HG02610 (cell line): ENCODE data around the gene NOP53.
"Not testable (repeated sequence)": the region's sequence is repeated elsewhere in the genome, so short reads cannot be mapped to it uniquely, and the experiment has no call there.

Experiments used
- ATAC-seq: cut with Tn5 transposase; IDR thresholded peaks from one replicate; pipeline ENCODE4 v1.9.1; 2021; ENCODE audit warnings: mild to moderate bottlenecking, moderate library complexity; ENCODE audit not compliant: unreplicated experiment

Gene NOP53

DNA sequence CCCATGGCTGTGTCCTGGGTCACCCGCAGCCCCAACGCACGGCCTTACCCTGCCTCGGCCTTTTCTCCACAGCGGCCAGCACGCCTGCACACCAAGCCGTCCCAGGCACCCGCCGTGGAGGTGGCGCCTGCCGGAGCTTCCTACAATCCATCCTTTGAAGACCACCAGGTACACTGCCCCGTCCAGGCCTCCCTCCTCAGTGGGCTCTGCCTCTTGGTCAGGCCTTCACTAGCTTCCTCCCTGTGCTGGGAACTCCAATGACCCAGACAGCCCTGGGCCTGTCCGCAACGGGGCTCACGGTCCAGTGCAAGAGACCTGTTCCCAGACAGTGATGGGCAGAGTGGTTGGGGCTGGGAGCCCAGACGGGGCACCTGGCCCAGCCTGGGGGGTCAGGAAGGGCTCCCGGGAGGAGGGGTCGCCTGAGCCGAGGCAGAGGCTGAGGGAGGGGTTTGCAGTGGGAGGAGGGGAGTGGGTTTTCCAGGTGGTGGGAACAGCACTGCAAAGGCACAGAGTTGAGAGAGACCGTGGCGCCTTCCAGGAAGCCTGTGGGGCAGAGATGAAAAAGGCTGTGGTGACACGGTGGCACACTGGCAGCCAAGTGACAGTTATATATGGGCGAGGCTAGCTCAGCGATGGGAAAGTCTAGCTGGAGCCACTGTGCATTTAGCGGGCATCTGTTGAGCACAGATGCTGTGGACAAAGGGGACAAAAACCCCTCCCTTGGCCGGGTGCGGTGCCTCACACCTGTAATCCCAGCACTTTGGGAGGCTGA is 7.3 kb downstream of the NOP53 start:
- ATAC-seq: no peak

DNA sequence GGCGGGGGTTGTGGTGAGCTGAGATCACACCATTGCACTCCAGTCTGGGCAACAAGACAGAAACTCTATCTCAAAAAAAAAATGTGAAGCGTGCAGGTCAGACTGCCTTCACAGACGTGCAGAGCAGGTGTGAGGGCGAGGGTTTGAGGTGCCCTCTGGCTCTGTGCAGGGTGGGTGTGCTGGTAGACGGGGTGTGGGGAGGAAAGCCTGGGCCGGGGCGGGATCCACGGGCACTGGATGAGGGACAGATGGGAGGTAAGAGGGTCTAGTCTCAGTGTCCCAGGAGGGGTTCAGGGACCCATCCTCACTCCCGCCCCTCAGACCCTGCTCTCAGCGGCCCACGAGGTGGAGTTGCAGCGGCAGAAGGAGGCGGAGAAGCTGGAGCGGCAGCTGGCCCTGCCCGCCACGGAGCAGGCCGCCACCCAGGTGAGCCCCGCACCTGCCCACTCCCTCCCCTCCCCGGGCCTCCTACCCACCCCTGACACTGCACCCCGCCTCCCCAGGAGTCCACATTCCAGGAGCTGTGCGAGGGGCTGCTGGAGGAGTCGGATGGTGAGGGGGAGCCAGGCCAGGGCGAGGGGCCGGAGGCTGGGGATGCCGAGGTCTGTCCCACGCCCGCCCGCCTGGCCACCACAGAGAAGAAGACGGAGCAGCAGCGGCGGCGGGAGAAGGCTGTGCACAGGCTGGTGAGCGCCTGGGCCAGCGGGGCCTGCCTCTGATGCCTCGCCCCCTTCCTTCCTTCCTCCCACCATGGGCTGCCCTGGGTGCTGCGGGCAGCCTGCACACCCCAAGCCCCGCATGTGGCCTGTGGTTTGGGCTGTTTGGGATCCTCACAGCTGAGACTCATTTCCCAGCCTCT is 9.1 kb downstream of the NOP53 start:
- no peak for ATAC-seq

DNA sequence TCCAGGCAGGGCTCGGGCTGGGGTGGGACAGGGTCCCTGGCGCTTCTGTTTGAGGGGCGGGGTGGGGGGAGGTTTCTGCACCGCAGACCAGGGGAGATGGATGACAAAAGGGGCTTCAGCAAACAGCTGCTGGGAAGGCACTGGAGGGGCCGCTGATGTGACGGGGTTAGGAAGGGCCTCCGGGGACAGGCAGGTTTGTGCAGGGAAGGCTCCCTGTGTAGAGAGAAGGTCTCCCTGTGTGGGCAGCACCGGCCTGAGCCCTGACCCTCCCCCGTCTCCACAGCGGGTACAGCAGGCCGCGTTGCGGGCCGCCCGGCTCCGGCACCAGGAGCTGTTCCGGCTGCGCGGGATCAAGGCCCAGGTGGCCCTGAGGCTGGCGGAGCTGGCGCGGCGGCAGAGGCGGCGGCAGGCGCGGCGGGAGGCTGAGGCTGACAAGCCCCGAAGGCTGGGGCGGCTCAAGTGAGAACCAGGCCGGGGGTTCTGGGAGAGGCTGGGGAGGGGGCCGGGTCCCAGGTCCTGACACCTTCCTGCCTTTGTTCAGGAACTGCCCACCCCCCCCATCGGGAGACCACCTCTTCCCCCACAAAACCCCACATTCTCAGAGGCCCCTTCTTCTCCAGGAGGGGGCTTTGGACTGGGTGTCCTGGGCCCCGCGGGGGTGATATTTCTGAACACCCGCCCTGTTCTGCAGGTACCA is 9.9 kb downstream of the NOP53 start:
- no peak for ATAC-seq

DNA sequence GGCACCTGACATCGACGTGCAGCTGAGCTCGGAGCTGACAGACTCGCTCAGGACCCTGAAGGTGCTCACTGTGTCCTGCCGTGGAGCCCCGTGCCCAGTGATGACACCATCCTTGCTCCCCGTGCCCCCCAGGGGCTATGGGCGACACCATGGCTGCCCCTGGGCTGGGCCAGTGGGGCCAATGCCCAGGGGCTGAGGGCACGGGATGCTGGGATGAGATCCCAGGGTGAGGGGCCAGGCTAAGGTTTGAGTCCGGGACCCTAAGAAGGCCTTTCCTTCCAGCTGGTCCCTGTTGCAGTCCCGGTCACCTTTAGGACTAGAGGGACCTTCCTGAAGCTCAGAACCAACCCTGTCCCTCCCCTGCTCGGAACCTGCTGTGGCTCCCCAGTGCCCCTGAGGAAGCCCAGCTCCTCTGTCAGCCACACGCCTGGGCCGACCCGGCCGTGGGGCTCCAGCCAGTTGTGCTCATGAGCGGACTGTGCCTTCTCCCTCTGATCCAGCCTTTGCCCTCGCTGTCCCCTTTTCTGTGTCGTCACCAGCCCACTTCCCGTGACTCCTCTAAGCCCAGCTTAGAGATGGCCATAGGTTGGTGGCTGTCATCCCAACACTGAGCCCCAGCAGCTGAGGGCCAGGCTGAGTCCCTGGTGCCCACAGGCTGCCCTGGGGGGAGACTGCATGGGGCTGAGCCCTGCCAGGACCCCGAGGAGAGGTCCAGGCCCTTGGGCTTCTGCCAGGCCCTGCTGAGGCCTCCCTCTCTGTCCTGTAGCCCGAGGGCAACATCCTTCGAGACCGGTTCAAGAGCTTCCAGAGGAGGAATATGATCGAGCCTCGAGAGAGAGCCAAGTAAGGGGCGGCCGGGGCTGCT is 10.6 kb downstream of the NOP53 start:
- no peak for ATAC-seq

DNA sequence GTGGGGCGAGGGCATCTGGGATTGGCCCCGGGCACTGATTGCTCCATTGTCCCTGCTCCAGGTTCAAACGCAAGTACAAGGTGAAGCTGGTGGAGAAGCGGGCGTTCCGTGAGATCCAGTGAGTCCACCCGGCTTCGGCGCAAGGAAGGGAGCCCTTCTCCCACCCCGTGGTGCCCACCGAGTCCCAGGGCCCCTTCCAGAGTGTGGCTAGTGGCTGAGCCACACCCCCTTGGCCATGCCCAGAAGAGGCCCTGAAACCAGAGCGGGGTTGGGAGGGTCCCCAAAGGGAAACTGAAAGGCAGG is 11.2 kb downstream of the NOP53 start:
- ATAC-seq: no peak

DNA sequence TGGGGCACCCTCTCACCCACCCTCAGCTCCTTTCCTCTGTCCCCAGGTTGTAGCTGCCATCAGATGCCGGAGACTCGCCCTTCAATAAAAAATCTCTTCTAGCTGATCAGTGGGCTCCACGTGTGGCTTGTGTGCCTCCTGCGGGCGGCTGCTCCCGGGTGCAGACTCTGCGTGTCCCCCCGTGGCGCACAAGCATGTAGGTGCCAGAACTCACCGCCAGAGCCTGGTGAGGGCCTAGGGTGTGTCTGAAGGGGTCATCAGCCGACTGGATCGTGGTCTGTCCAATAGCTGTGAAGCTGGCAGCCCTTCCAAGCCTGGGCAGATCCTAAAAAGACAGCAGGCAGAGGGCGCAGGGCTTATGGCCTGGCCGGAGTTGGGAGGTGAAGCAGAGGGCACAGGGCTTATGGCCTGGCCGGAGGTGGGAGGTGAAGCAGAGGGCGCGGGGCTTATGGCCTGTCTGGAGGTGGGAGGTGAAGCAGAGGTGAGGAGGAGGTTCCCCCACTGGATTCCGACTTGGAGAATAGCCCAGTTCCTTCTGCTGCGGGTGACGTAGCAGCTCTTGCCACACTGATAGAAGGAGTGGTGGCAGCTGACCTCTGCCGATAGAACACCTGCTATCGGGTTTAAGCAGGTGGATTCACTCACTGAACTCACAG is 11.7 kb downstream of the NOP53 start:
- no peak for ATAC-seq

DNA sequence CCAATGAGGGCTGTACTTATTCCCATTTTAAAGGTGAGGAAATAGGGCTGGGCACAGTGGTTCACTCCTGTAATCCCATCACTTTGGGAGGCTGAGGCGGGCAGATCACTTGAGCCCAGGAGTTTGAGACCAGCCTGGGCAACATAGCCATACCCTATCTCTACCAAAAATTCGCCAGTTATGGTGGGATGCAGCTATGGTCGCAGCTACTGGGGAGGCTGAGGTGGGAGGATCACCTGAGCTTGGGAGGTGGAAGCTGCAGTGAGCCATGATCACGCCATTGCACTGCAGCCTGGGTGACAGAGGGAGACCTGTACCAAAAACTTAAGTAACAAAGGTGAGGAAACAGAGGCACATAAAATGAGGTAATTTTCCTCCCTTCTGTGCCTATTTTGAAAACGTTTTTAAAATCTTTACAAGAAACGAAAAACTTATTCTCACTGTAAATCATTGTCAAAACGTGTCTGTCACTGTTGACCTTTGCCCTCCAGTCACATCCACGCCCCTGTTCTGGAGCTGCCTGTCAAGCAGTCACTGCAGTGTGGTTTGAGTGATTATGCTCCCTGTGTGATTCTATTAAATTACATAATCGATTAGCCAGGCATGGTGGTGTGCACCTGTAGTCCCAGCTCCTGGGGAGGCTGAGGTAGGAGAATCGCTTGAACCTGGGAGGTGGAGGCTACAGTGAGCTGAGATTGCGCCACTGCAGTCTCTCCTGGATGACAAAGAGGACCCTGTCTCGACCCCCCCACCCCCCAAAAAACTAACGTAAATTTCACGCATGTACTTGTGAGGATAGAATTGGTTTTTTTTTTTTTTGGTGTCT is 12.5 kb downstream of the NOP53 start:
- ATAC-seq: no peak

DNA sequence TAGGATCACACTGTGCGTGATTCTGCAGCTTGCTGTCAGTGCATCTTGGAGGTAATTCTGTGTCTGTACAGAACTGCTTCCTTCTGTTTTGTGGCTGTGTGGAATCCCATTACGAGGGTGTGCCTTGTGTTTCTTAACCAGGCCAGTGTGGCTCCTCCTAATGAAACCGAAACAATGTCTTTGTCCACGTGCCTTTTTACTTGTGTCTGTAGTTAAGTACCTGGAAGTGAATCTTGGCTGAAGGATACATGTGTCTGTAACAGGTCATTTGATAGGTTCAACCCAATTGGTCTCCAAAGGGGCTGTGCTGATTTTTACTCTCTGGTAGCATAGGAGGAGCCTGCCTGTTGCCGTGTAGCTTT is 13.1 kb downstream of the NOP53 start:
- no peak for ATAC-seq

DNA sequence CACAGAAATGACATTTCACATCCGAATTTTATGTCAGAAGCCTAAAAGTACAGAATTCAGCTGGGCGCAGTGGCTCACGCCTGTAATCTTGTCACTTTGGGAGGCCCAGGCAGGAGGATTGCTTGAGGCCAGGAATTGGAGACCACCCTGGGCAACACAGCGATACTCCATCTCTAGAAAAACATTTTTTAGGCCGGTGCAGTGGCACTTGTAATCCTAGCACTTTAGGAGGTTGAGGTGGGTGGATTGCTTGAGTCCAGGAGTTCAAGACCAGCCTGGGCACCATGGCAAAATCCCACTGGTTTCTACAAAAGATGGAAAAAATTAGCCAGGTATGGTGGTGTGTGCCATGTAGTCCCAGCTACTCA is 15.3 kb downstream of the NOP53 start:
- no peak for ATAC-seq

DNA sequence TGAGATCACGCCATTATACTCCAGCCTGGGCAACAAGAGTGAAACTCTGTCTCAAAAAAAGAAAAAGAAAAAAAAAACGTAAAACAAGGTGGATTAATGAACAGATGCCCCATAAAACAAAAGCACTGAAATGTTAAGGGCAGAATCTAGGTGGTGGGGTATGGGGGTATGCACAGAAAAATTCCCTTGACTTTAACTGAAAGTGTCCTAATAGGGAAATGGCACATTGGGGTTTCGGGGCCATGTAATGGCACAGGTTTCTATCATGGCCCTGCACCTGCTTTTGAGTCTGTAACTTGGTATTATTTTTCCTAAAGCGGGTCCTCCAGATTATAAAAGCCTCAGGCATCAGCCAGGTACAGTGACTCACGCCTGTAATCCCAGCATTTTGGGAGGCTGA is 16.2 kb downstream of the NOP53 start:
- ATAC-seq: no peak

DNA sequence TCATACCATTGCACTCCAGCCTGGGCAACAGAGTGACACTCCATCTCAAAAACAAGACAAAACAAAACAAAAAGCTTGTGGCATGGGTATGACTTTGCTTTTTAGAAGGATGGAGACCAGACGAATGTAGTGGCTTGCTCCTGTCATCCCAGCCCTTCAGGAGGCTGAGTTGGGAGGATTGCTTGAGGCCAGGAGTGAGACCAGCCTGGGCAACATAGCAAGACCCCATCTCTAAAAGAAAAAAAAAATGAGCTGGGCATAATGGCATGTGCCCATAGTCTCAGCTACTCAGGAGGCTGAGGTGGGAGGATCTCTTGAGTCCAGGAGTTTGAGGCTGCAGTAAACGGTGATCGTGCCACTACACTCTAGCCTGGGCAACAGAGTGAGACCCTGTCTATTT is 16.8 kb downstream of the NOP53 start:
- no peak for ATAC-seq

DNA sequence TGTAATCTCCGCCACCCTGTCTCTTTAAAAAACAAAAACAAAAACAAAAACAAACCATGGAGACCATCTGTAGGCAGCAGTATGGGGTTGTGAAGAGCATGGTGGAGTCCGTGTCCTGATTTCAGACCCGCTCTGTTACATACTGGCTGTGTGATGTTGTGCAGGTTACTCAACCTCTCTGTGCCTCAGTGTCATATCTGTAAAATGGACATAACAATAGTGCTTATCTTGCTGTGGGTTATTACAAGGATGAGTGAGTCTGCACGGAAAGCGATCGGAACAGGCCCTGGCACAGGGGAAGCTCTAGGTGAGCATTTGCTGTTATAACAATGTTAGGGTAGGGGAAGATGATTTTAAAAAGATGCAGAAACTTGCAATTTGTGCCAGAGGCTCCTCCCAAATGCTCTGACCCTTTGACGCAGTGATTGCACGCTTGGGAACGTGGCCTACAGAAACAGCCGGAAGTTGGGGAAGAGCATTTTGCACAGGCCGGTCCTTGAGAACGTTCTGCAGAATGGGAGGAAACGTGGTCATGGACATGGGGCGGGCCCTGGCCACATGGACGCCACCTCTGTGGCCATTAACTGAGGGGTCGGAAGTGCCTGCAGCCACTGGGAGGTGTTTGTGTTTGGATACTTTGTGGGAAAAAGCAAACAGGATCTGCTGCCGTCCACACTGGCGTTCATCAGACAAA is 17.4 kb downstream of the NOP53 start:
- ATAC-seq: no peak

DNA sequence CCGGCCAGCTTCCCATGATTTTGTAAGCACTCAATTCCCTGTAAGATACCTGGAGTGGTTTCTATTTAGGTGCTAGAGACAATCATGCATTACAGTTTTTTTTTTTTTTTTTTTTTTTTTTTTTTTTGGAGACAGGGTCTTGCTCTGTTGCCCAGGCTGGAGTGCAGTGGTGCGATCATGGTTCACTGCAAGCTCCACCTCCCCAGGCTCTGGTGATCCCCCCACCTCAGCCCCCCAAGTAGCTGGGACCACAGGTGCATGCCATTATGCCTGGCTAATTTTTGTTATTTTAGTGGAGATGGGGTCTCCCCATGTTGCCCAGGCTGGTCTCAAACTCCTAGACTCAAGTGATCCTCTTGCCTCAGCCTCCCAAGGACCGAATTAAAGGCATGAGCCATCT is 19.4 kb downstream of the NOP53 start:
- ATAC-seq: not testable (repeated sequence)

DNA sequence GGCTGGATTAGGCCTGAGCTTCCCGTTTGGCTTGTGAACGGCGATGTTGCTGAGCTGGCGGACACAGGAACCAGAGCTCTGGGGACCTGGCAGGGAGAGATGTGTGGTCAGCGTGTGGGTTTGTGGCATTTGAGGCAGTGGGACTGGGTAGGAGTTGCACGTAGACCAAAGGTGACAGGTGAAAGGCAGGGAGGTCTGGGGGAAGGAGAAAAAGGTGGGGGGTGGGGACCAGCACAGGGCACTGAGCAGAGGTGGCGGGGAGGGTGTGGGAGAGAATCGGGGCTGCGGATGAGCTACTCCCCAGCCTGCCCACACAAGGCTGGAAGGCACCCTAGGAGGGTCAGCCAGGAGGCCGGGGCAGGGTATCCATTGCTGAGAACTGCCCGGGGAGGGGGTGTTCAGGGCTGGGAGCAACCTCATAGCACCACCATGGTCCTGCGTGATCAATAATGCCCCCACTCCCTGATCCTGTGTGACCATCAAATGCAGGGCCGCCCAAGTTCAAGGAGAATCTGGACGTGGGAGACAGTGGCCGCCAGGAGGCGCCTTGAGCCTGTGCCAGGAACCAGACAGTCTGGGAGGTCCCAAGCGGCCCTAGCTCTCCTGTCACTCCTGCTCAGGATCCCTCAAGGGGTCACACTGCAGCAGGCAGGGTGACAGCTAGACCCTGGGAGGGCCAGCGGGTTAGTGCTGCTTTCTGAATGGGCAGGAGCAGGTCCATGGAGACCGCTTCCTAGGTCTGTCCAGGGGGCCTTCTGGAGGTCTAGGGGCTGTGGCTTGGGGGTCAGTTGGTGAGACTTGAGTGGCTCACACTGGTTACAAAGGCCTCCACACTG is 20.4 kb downstream of the NOP53 start:
- no peak for ATAC-seq

DNA sequence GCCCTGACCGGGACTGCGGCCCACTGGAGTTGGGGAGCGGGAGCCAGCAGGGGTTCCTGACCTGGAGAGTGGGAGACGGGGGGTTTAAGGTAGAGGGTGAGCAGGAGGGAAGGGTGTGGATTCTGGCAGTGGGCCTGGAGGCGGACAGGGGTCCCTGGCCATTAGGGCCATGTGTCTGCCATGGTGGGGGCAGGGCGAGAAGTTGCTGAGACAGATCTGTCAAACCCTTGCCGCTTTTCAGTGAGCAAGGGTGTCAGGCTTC is 20.9 kb downstream of the NOP53 start:
- no peak for ATAC-seq

DNA sequence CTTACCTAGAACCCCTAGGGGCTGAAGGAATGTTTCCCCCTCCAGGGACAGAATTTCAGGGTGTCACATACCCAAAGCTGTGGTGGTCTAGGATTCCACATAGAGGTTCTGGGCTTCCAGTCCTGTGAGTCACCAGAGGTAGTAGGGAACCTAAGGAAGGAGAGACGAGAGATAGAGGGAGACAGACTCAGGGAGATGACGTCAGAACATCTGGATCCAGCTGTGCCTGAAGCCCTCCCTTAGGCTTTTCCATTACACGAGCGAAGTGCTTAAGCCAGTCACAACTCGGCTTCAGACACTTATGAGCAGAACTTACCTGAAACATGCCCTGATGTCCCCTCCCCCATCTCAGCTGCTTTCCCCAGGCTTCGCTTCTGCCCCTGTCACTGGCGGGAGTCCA is 21.3 kb downstream of the NOP53 start:
- ATAC-seq: no peak

DNA sequence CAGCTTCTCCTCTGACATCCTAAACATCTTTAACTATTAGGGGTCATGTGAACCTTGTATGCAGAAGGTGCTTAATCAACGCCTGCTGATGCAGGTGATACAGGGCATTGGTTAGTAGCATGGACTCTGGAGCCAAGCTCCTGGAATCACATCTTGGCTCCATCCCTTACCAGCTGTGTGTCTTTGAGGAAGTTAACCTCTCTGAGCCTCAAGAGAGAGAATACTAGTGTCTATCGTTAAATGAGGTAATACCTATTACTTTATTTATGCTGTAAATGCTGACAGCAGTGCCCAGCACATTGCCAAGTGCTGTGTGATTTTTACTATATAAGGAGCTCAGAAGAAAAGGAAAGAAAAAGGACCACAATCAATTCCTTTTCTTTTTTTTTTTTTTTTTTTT is 22.0 kb downstream of the NOP53 start:
- ATAC-seq: no peak

DNA sequence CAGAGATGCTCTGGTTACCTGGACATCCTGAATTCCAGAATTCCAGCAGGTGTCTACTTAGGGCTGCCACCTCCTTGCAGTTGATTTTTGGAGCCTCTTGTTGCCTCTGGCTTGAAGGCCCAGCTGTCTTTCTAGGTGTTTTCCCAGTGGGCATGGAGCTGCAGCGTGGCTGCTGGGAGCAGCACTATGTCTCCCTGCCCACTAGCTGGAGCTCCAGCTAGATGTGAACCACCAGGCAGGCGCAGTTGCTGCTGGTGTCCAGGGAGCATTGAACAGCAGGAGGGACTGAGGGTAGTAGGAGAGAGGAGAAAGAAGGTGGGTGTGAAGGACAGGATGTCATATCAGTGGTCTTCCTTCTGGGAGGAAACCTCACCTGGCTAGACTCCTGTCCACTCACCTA is 23.3 kb downstream of the NOP53 start:
- no peak for ATAC-seq

DNA sequence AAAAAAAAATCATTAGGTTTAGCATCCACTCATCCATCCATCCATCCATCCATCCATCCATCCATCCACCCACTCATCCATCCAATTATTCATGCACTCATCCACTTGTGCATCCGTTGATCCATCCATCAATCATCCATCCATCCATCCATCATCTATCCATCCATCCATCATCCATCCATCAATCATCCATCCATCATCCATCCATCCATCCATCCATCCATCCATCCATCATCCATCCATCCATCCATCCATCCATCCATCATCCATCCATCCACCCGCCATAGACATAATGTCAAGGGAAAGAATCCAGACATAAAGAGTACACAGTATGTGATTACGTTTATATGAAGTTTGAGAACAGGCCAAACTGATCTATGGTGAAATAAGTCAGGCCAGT is 24.2 kb downstream of the NOP53 start:
- ATAC-seq: no peak
